Mesenchymal stem cell (in vitro differentiated cells and primary cell): ENCODE measurements around the gene NT5C2.

ENCODE experiments used
- DNase-seq: peaks from one replicate; pipeline ENCODE4 v3.0.0-alpha.2; 2013
- H2AFZ ChIP-seq: one replicate; pipeline ENCODE4 v1.6.1; 2013; ENCODE audit warnings: low read depth, mild to moderate bottlenecking, control low read depth, inconsistent platforms, low read length, moderate library complexity
- H2AK5ac ChIP-seq: 2 replicates; pipeline ENCODE4 v1.6.1; 2013; ENCODE audit warnings: low read length, moderate library complexity, mild to moderate bottlenecking, inconsistent platforms; ENCODE audit not compliant: severe bottlenecking
- H2BK120ac ChIP-seq: one replicate; pipeline ENCODE4 v1.6.1; 2013; ENCODE audit warnings: low read depth, mild to moderate bottlenecking, inconsistent platforms, low read length, moderate library complexity
- H2BK12ac ChIP-seq, 2 experiments: one replicate each; pipeline ENCODE4 v1.6.1; 2013; ENCODE audit warnings: inconsistent platforms in 2 of 2, low read length in 2 of 2, mild to moderate bottlenecking in 2 of 2, moderate library complexity in 2 of 2, control low read depth in 1 of 2
- H2BK15ac ChIP-seq: one replicate; pipeline ENCODE4 v1.6.1; 2013; ENCODE audit warnings: mild to moderate bottlenecking, low read depth, inconsistent platforms; ENCODE audit not compliant: poor library complexity, severe bottlenecking
- H2BK5ac ChIP-seq: 2 replicates; pipeline ENCODE4 v1.6.1; 2013; ENCODE audit warnings: low read depth, mild to moderate bottlenecking, low read length, control low read depth, inconsistent platforms; ENCODE audit not compliant: poor library complexity, severe bottlenecking
- H3K14ac ChIP-seq, 2 experiments: one replicate each; pipeline ENCODE4 v1.6.1; 2013; ENCODE audit warnings: inconsistent platforms in 2 of 2, low read length in 2 of 2, control low read depth in 1 of 2, mild to moderate bottlenecking in 1 of 2, moderate library complexity in 1 of 2
- H3K18ac ChIP-seq, 2 experiments: one replicate each; pipeline ENCODE4 v1.6.1; 2013; ENCODE audit warnings: inconsistent platforms in 2 of 2, low read length in 2 of 2, control low read depth in 1 of 2, low read depth in 1 of 2, mild to moderate bottlenecking in 1 of 2
- H3K23ac ChIP-seq, 2 experiments: one replicate each; pipeline ENCODE4 v1.6.1; 2013; ENCODE audit warnings: inconsistent platforms in 2 of 2, low read length in 2 of 2, mild to moderate bottlenecking in 2 of 2, moderate library complexity in 2 of 2, control low read depth in 1 of 2
- H3K27ac ChIP-seq: 2 replicates; pipeline ENCODE4 v1.5.1; 2013; ENCODE audit warnings: mild to moderate bottlenecking, moderate library complexity, low read length, control low read depth, inconsistent platforms; ENCODE audit not compliant: poor library complexity, severe bottlenecking
- H3K27me3 ChIP-seq, 2 experiments: 2 replicates each; pipeline versions ENCODE4 v1.6.1 to v1.7.0; 2013; ENCODE audit warnings: low read length in 2 of 2, mild to moderate bottlenecking in 2 of 2, moderate library complexity in 2 of 2, control low read depth in 1 of 2, inconsistent platforms in 1 of 2; ENCODE audit not compliant: control insufficient read depth in 1 of 2, insufficient read depth in 1 of 2
- H3K36me3 ChIP-seq, 2 experiments: 2 replicates each; pipeline versions ENCODE4 v1.6.1 to v1.7.0; 2013; ENCODE audit warnings: low read length in 2 of 2, control low read depth in 1 of 2, inconsistent platforms in 1 of 2, low read depth in 1 of 2, mild to moderate bottlenecking in 1 of 2; ENCODE audit not compliant: insufficient read depth in 2 of 2, control insufficient read depth in 1 of 2
- H3K4ac ChIP-seq, 2 experiments: one replicate each; pipeline ENCODE4 v1.6.1; 2013; ENCODE audit warnings: inconsistent platforms in 2 of 2, low read length in 2 of 2, mild to moderate bottlenecking in 2 of 2, moderate library complexity in 2 of 2, control low read depth in 1 of 2, low read depth in 1 of 2
- H3K4me1 ChIP-seq: 2 replicates; pipeline ENCODE4 v1.6.1; 2013; ENCODE audit warnings: low read depth, low read length, control low read depth; ENCODE audit not compliant: control insufficient read depth, insufficient read depth
- H3K4me2 ChIP-seq: 2 replicates; pipeline ENCODE4 v1.6.1; 2013; ENCODE audit warnings: low read length, mild to moderate bottlenecking, inconsistent platforms; ENCODE audit not compliant: poor library complexity, severe bottlenecking
- H3K4me3 ChIP-seq, 2 experiments: 2 replicates each; pipeline versions ENCODE4 v1.5.1 to v1.7.0; 2013; ENCODE audit warnings: low read length in 2 of 2, mild to moderate bottlenecking in 2 of 2, control low read depth in 1 of 2, low read depth in 1 of 2; ENCODE audit not compliant: insufficient read depth in 1 of 2
- H3K79me1 ChIP-seq: replicated peaks from 2 replicates; pipeline ENCODE4 v1.6.1; 2013; ENCODE audit warnings: mild to moderate bottlenecking, control low read depth, low read length, inconsistent platforms; ENCODE audit not compliant: poor library complexity, severe bottlenecking
- H3K9ac ChIP-seq: 2 replicates; pipeline ENCODE4 v1.7.0; 2013; ENCODE audit warnings: mild to moderate bottlenecking, low read length, moderate library complexity
- H3K9me3 ChIP-seq: 2 replicates; pipeline ENCODE4 v1.7.0; 2013; ENCODE audit warnings: mild to moderate bottlenecking, low read length; ENCODE audit not compliant: control insufficient read depth
- H4K8ac ChIP-seq: one replicate; pipeline ENCODE4 v1.6.1; 2013; ENCODE audit warnings: inconsistent platforms, mild to moderate bottlenecking, low read length, moderate library complexity
- H4K91ac ChIP-seq: one replicate; pipeline ENCODE4 v1.6.1; 2013; ENCODE audit warnings: mild to moderate bottlenecking, low read length, inconsistent platforms
- WGBS: methylation state at CpG from one replicate; pipeline ENCODE4 v1.1.7; 2013; ENCODE audit warnings: mixed read lengths; 5-methylcytosine and 5-hydroxymethylcytosine counted together

The NT5C2 gene

GRCh38 chr10:103103989-103104388, 89.1 kb downstream of the NT5C2 start:
- WGBS: 100% methylated on average over 1 of the region's 2 CpGs

GRCh38 chr10:103102195-103102594, 90.9 kb downstream of the NT5C2 start:
- Histone ChIP-seq H3K79me1 (peaks cover 11% of the 10 kb centered on the region), H3K9me3 (no peaks in the 10 kb centered on the region), H3K4me1 (no peaks in the 10 kb centered on the region), H3K4me3 (no peak overlapping the region), H3K27ac (no peak overlapping the region), H3K36me3 (peaks cover 8 to 98% of the 10 kb centered on the region in 2 experiments), H3K18ac (no peak overlapping the region), H2AK5ac (no peak overlapping the region), H4K8ac (no peak overlapping the region), H2BK5ac (no peak overlapping the region), H2BK12ac (no peak overlapping the region), H2BK120ac (no peak overlapping the region), H3K14ac (no peak overlapping the region), H3K9ac (no peak overlapping the region), H3K27me3 (no peaks in the 10 kb centered on the region), H4K91ac (no peak overlapping the region), H2AFZ (no peak overlapping the region), H3K4ac (no peak overlapping the region), H3K4me2 (no peak overlapping the region), H3K23ac (no peak overlapping the region), H2BK15ac (no peak overlapping the region)
- WGBS: 96% methylated on average over 3 of the region's 3 CpGs
- no peak for DNase-seq

More at GRCh38 chr10:103103989-103104388, 89.1 kb downstream of the NT5C2 start:
- H3K9me3 ChIP-seq: no peaks in the 10 kb centered on the region
- no peak overlapping the region for H2AK5ac ChIP-seq
- H2BK5ac ChIP-seq: no peak overlapping the region
- H3K4me1 ChIP-seq: no peaks in the 10 kb centered on the region
- H3K9ac ChIP-seq: no peak overlapping the region
- no peak overlapping the region for H3K4me3 ChIP-seq
- H4K91ac ChIP-seq: no peak overlapping the region
- H2AFZ ChIP-seq: no peak overlapping the region
- no peak overlapping the region for H2BK15ac ChIP-seq
- no peak overlapping the region for H3K14ac ChIP-seq
- H2BK120ac ChIP-seq: no peak overlapping the region
- no peak overlapping the region for H2BK12ac ChIP-seq
- H4K8ac ChIP-seq: no peak overlapping the region
- no peak for DNase-seq
- H3K4me2 ChIP-seq: no peak overlapping the region
- H3K36me3 ChIP-seq: peaks cover 9 to 85% of the 10 kb centered on the region in 2 experiments
- H3K18ac ChIP-seq: no peak overlapping the region
- H3K4ac ChIP-seq: no peak overlapping the region
- no peak overlapping the region for H3K27ac ChIP-seq
- H3K27me3 ChIP-seq: no peaks in the 10 kb centered on the region
- H3K23ac ChIP-seq: no peak overlapping the region
- peaks cover 9% of the 10 kb centered on the region for H3K79me1 ChIP-seq

- no peak overlapping the region for H3K4me2 ChIP-seq
Observed at GRCh38 chr10:103100620-103101019, 92.5 kb downstream of the NT5C2 start.

GRCh38 chr10:103098240-103098639, 94.8 kb downstream of the NT5C2 start:
- no peak overlapping the region for H3K4me3 ChIP-seq

More at GRCh38 chr10:103100620-103101019, 92.5 kb downstream of the NT5C2 start:
- H3K27ac ChIP-seq: no peak overlapping the region
- peaks cover 8 to 96% of the 10 kb centered on the region in 2 experiments for H3K36me3 ChIP-seq
- no peaks in the 10 kb centered on the region for H3K9me3 ChIP-seq
- no peak overlapping the region for H3K23ac ChIP-seq
- no peak overlapping the region for H2BK12ac ChIP-seq
- no peak overlapping the region for H2BK15ac ChIP-seq
- no peak overlapping the region for H3K4me3 ChIP-seq
- no peak overlapping the region for H4K91ac ChIP-seq
- no peak overlapping the region for H2AFZ ChIP-seq
- no peaks in the 10 kb centered on the region for H3K4me1 ChIP-seq
- peaks cover 11% of the 10 kb centered on the region for H3K79me1 ChIP-seq
- H3K27me3 ChIP-seq: no peaks in the 10 kb centered on the region
- 60% methylated on average over 2 of the region's 2 CpGs for WGBS
- no peak overlapping the region for H3K18ac ChIP-seq
- H3K9ac ChIP-seq: no peak overlapping the region
- no peak overlapping the region for H3K14ac ChIP-seq
- H2AK5ac ChIP-seq: no peak overlapping the region
- DNase-seq: no peak
- H2BK5ac ChIP-seq: no peak overlapping the region
- H3K4ac ChIP-seq: no peak overlapping the region
- H2BK120ac ChIP-seq: no peak overlapping the region
- no peak overlapping the region for H4K8ac ChIP-seq

More at GRCh38 chr10:103098240-103098639, 94.8 kb downstream of the NT5C2 start:
- Histone ChIP-seq H2AFZ (no peak overlapping the region), H3K79me1 (peaks cover 13% of the 10 kb centered on the region), H3K4ac (no peak overlapping the region), H2AK5ac (no peak overlapping the region), H3K14ac (no peak overlapping the region), H2BK12ac (no peak overlapping the region), H2BK15ac (no peak overlapping the region), H4K91ac (no peak overlapping the region), H3K9ac (no peak overlapping the region), H3K23ac (no peak overlapping the region), H4K8ac (no peak overlapping the region), H3K27ac (no peak overlapping the region), H3K4me2 (no peak overlapping the region), H3K27me3 (no peaks in the 10 kb centered on the region), H3K9me3 (no peaks in the 10 kb centered on the region), H3K36me3 (peaks cover 8 to 94% of the 10 kb centered on the region in 2 experiments), H2BK120ac (no peak overlapping the region), H3K4me1 (no peaks in the 10 kb centered on the region), H2BK5ac (no peak overlapping the region), H3K18ac (no peak overlapping the region)
- DNase-seq: no peak
